Spleen (tissue), 11 donors: ENCODE data around the gene QSOX1. TPM values are rescaled to one million over a fixed set of nuclear protein-coding genes. Genes with fewer than 3 reads are reported as not detected.

Source experiments
- DNase-seq: peaks from one replicate; pipeline ENCODE4 v3.0.0-alpha.2; 2020
- H3K27ac ChIP-seq, 8 donors: fragments of 200-600 bp; sonication (generic) in 7 of 8; 1 replicate in 4 of 8; 2 replicates in 4 of 8; pipeline versions ENCODE4 v1.5.0 to v1.8.0; 2016 to 2021; ENCODE audit warnings: inconsistent platforms in 4 of 8, mild to moderate bottlenecking in 4 of 8, moderate library complexity in 1 of 8
- H3K27me3 ChIP-seq, 7 donors: fragments of 200-600 bp; sonication (generic) in 6 of 7; replicated peaks in 1 of 7; 1 replicate in 4 of 7; 2 replicates in 3 of 7; pipeline versions ENCODE4 v1.5.0 to v1.8.0; 2016 to 2021; ENCODE audit warnings: inconsistent platforms in 3 of 7, mild to moderate bottlenecking in 1 of 7
- H3K36me3 ChIP-seq, 6 donors: fragments of 200-600 bp; sonication (generic) in 5 of 6; 1 replicate in 4 of 6; 2 replicates in 2 of 6; pipeline versions ENCODE4 v1.5.0 to v1.8.0; 2016 to 2021; ENCODE audit warnings: inconsistent platforms in 2 of 6
- H3K4me1 ChIP-seq, 6 donors: fragments of 200-600 bp; sonication (generic) in 5 of 6; 1 replicate in 3 of 6; 2 replicates in 3 of 6; pipeline versions ENCODE4 v1.5.0 to v1.8.0; 2016 to 2021; ENCODE audit warnings: inconsistent platforms in 3 of 6
- H3K4me3 ChIP-seq, 8 donors: fragments of 200-600 bp; sonication (generic) in 7 of 8; 1 replicate in 4 of 8; 2 replicates in 4 of 8; pipeline versions ENCODE4 v1.5.0 to v1.8.0; 2016 to 2021; ENCODE audit warnings: inconsistent platforms in 4 of 8, mild to moderate bottlenecking in 4 of 8, moderate library complexity in 2 of 8
- H3K9me3 ChIP-seq, 8 donors: fragments of 200-600 bp; sonication (generic) in 7 of 8; 1 replicate in 4 of 8; 2 replicates in 4 of 8; pipeline versions ENCODE4 v1.5.0 to v1.8.0; 2016 to 2021; ENCODE audit warnings: inconsistent platforms in 4 of 8
- POLR2A ChIP-seq, 3 donors: fragments of 450-650 bp; IDR thresholded peaks; one replicate each; pipeline ENCODE4 v1.5.1; 2017; ENCODE audit warnings: antibody characterized with exemption in 3 of 3, mild to moderate bottlenecking in 1 of 3
- POLR2AphosphoS5 ChIP-seq, 3 donors: sonication (generic); formaldehyde crosslinking; IDR thresholded peaks; one replicate each; pipeline ENCODE4 v1.5.1; 2017; ENCODE audit warnings: antibody characterized with exemption in 3 of 3
- WGBS, 5 donors: extraction: QIAGEN DNeasy Blood & Tissue Kit in 3 of 5; methylation state at CpG; one replicate each; pipeline versions ENCODE4 v1.1.5 to v1.1.7; 2013 to 2018; 5-methylcytosine and 5-hydroxymethylcytosine counted together
- intact Hi-C: fragments of 100-400 bp; cut with DNase I; formaldehyde crosslinking; loops from one replicate; pipeline ENCODE4 v1.15.0; 2023; ENCODE audit warnings: low total_unique reads
- polyA plus RNA-seq, 3 donors: library from polyadenylated mRNA; stranded (reverse); fragments of 200-250 nt; gene quantifications; one replicate each; pipeline ENCODE4 v1.2.1, GENCODE V29; 2013
- total RNA-seq, 7 donors: library from RNA; depleted of rRNA in 3 of 7; stranded (reverse); fragments of >200 nt in 3 of 7; fragmentation: NEBNext Ultra II Directional in 4 of 7; extraction: Animal tissue kit (Norgen Biotek cat#: 25700) in 4 of 7; gene quantifications; one replicate each; pipeline versions ENCODE4 v1.1.0 to v1.2.1, GENCODE V29; 2016 to 2021
- TF ChIP-seq, protein P1 (sequence below), 11 experiments: fragments of 200-600 bp in 7 of 11; fragments of 450-650 bp in 4 of 11; sonication (generic) in 4 of 11; IDR thresholded peaks in 8 of 11; conservative IDR thresholded peaks in 3 of 11; 1 replicate in 7 of 11; 2 replicates in 4 of 11; pipeline versions ENCODE4 v1.4.0 to v1.8.0; 2016 to 2021; ENCODE audit warnings: antibody characterized with exemption in 11 of 11, inconsistent platforms in 4 of 11, mild to moderate bottlenecking in 1 of 11
- donor health status: healthy with polysubstance abuse.
- donor health status: DM: no; HTN: no; CAD: no; lungs with moderate emphysema.
- donor health status: DM: no; HTN: no; CAD: no.
- donor health status: Bipolar disorder and iron deficiency.
- donor health status: healthy.
- donor health status: DM: no; HTN: no; CAD: no.
- donor health status: DM: yes; HTN: yes; CAD: no.

QSOX1 gene
- total and polyA plus RNA-seq, 10 donors: 35.2 to 78.9 (median 56.5) TPM

DNA sequence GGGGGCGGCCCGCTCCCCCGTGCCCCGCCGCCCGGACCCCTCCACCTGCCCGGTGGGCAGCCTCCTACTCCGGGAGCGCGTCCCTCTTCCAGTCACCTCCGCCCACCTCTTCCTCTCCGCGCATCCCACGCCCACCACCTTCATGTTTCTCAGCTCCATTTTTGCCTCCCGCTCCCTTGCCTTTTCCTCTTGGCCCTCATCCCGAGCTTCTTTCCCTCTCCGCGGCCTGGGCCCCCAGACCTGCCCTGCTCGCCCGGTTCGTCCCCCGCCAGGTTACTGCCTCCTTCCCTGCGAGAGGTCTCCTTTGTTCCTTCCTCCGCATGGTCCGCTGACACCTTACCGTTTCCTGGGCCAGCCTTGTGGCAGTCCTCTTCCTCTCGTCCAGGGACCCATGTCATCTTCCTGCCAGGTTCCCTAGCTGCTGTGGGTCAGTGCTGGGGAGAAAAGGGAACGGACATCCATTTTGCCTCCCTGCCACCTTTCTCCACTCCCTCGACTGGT, 563 bp downstream of the QSOX1 start:
- Histone ChIP-seq H3K4me3 (peak overlapping the region; percentile 66 to 97 (median 84)), H3K27me3 (no peaks in the 10 kb centered on the region), H3K9me3 (no peaks in the 10 kb centered on the region), H3K36me3 (no peaks in the 10 kb centered on the region), H3K4me1 (peaks cover 8 to 64% (median 30%) of the 10 kb centered on the region in 6 donors), H3K27ac (peak overlapping the region; percentile 51 to 96 (median 92))
- WGBS, 5 donors: 2 to 3% (median 2%) methylated on average over 28 to 29 of the region's 29 CpGs
- intact Hi-C loops: no loop called here
- TF ChIP-seq, protein P1, sequence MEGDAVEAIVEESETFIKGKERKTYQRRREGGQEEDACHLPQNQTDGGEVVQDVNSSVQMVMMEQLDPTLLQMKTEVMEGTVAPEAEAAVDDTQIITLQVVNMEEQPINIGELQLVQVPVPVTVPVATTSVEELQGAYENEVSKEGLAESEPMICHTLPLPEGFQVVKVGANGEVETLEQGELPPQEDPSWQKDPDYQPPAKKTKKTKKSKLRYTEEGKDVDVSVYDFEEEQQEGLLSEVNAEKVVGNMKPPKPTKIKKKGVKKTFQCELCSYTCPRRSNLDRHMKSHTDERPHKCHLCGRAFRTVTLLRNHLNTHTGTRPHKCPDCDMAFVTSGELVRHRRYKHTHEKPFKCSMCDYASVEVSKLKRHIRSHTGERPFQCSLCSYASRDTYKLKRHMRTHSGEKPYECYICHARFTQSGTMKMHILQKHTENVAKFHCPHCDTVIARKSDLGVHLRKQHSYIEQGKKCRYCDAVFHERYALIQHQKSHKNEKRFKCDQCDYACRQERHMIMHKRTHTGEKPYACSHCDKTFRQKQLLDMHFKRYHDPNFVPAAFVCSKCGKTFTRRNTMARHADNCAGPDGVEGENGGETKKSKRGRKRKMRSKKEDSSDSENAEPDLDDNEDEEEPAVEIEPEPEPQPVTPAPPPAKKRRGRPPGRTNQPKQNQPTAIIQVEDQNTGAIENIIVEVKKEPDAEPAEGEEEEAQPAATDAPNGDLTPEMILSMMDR (IDR thresholded peaks at IDR 0.05 in 8 of 11, conservative IDR thresholded peaks at IDR 0.05 in 3 of 11): no peak
- TF ChIP-seq POLR2AphosphoS5 (IDR thresholded peaks at IDR 0.05) (no peak), POLR2A (IDR thresholded peaks at IDR 0.05) (no peak)
- DNase-seq: no peak

DNA sequence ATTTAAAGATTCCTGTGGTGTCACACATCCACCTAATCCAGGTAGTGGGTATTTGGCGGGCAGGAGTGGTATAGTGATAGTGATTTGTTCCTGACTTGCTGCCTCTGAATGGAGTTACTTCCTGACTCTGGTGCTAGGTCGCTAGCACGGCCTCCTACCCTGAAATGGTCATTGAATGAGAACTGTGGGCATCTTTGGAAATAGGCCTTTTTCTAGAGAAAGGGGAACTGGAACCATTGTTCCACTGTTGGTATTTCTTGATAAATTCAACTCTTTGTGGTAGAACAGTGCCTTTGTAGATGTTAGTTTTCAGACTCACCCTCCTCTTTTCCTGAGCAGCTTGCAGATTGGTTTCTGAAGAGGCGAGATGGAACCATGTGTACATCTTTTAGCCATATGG, 1.5 kb downstream of the QSOX1 start:
- peak overlapping the region in 6 of 8 donors; percentile 90 to 96 (median 94) for H3K27ac ChIP-seq
- no peak for DNase-seq
- WGBS, 5 donors: 60 to 77% (median 72%) methylated on average over 4 of the region's 4 CpGs
- no peaks in the 10 kb centered on the region for H3K36me3 ChIP-seq
- no peak for TF ChIP-seq POLR2A (IDR thresholded peaks at IDR 0.05)
- TF ChIP-seq, protein P1 (IDR thresholded peaks at IDR 0.05 in 8 of 11, conservative IDR thresholded peaks at IDR 0.05 in 3 of 11): no peak
- no peak for TF ChIP-seq POLR2AphosphoS5 (IDR thresholded peaks at IDR 0.05)
- peak overlapping the region in 2 of 8 donors; percentile 80 to 97 for H3K4me3 ChIP-seq
- intact Hi-C loops: no loop called here
- H3K9me3 ChIP-seq: no peaks in the 10 kb centered on the region
- H3K4me1 ChIP-seq: peaks cover 8 to 69% (median 30%) of the 10 kb centered on the region in 6 donors
- H3K27me3 ChIP-seq: no peaks in the 10 kb centered on the region

GRCh38 chr1:180156631-180157091, 2.0 kb downstream of the QSOX1 start:
- 70 to 77% (median 73%) methylated on average over 2 of the region's 2 CpGs for WGBS, 5 donors
- DNase-seq: no peak
- Histone ChIP-seq H3K27ac (peak overlapping the region in 5 of 8 donors; percentile 91 to 96 (median 95)), H3K9me3 (no peaks in the 10 kb centered on the region), H3K4me3 (peak overlapping the region in 1 of 8 donors; percentile 97), H3K36me3 (no peaks in the 10 kb centered on the region), H3K4me1 (peaks cover 8 to 66% (median 30%) of the 10 kb centered on the region in 6 donors), H3K27me3 (no peaks in the 10 kb centered on the region)
- no peak for TF ChIP-seq POLR2AphosphoS5 (IDR thresholded peaks at IDR 0.05)
- TF ChIP-seq, protein P1 (IDR thresholded peaks at IDR 0.05 in 8 of 11, conservative IDR thresholded peaks at IDR 0.05 in 3 of 11): no peak
- intact Hi-C loops: no loop called here

GRCh38 chr1:180157108-180157507, 2.4 kb downstream of the QSOX1 start:
- Histone ChIP-seq H3K4me1 (peaks cover 8 to 66% (median 30%) of the 10 kb centered on the region in 6 donors), H3K27ac (peak overlapping the region in 2 of 8 donors; percentile 5 to 7), H3K27me3 (no peaks in the 10 kb centered on the region), H3K36me3 (no peaks in the 10 kb centered on the region), H3K9me3 (no peaks in the 10 kb centered on the region), H3K4me3 (no peak overlapping the region)
- WGBS, 5 donors: 88 to 95% (median 93%) methylated on average over 4 of the region's 4 CpGs
- intact Hi-C loops: no loop called here
- no peak for TF ChIP-seq POLR2AphosphoS5 (IDR thresholded peaks at IDR 0.05)
- TF ChIP-seq, protein P1 (IDR thresholded peaks at IDR 0.05 in 8 of 11, conservative IDR thresholded peaks at IDR 0.05 in 3 of 11): no peak
- no peak for TF ChIP-seq POLR2A (IDR thresholded peaks at IDR 0.05)
- DNase-seq: no peak
